ENCODE results near the gene STUM. TPM values are rescaled to one million over a fixed set of nuclear protein-coding genes. Genes with fewer than 3 reads are reported as not detected.
A peak's percentile ranks its signal among the peaks of the same experiment; 100 is the strongest.

STUM gene
- total RNA-seq, 1 donor from 2014 or later, result not detected

- Mint-ChIP-seq H3K4me1 (peaks cover 68% of the 10 kb centered on the region), H3K27ac (no peak overlapping the region), H3K27me3 (ENCODE audit: insufficient read depth, low read depth) (peaks cover 5% of the 10 kb centered on the region), H3K9me3 (no peaks in the 10 kb centered on the region), H3K36me3 (peaks cover 12% of the 10 kb centered on the region), H3K4me3 (no peak overlapping the region)
- Histone ChIP-seq H3K4me1 (peaks cover 58% of the 10 kb centered on the region), H3K27me3 (no peaks in the 10 kb centered on the region), H2AFZ (replicated peaks) (no peak overlapping the region), H3K4me2 (no peak overlapping the region), H3K79me2 (ENCODE audit: low read depth) (no peaks in the 10 kb centered on the region), H3K36me3 (no peaks in the 10 kb centered on the region), H3K27ac (no peak overlapping the region), H3K4me3 (no peak overlapping the region), H3K9me3 (ENCODE audit: low read depth) (no peaks in the 10 kb centered on the region), H3F3A (ENCODE audit: low read depth) (peaks cover 49% of the 10 kb centered on the region), H3K9ac (no peak overlapping the region), H4K20me1 (ENCODE audit: low read depth) (no peaks in the 10 kb centered on the region)
- TF ChIP-seq EZH2phosphoT487 (IDR thresholded peaks at IDR 0.05), result no peak
- TF ChIP-seq EZH2 (IDR thresholded peaks at IDR 0.05), result no peak
- no peak for TF ChIP-seq CTCF (IDR thresholded peaks at IDR 0.05)
- DNase-seq (ENCODE audit: low spot score), result no peak
Measured at GRCh38 chr1:226652613-226653012, 104.0 kb downstream of the STUM start.

GRCh38 chr1:226653311-226653921, 104.9 kb downstream of the STUM start:
- H3K27ac Mint-ChIP-seq, result peak overlapping the region; percentile 97
- peak overlapping the region; percentile 80 for H3K27ac ChIP-seq
- no peaks in the 10 kb centered on the region for H3K9me3 Mint-ChIP-seq

GRCh38 chr1:226654046-226654667, 105.6 kb downstream of the STUM start:
- Mint-ChIP-seq H3K36me3 (peaks cover 2% of the 10 kb centered on the region), H3K4me1 (peaks cover 73% of the 10 kb centered on the region), H3K27me3 (ENCODE audit: insufficient read depth, low read depth) (peaks cover 9% of the 10 kb centered on the region), H3K4me3 (peak overlapping the region; percentile 70), H3K27ac (peak overlapping the region; percentile 97), H3K9me3 (no peaks in the 10 kb centered on the region)
- TF ChIP-seq EZH2 (IDR thresholded peaks at IDR 0.05), result no peak
- TF ChIP-seq CTCF (IDR thresholded peaks at IDR 0.05), result no peak
- TF ChIP-seq EZH2phosphoT487 (IDR thresholded peaks at IDR 0.05), result no peak
- Histone ChIP-seq H3K4me2 (peak overlapping the region; percentile 37), H3K36me3 (no peaks in the 10 kb centered on the region), H3K4me1 (peaks cover 68% of the 10 kb centered on the region), H3K4me3 (no peak overlapping the region), H3K27me3 (no peaks in the 10 kb centered on the region), H3K9me3 (ENCODE audit: low read depth) (no peaks in the 10 kb centered on the region), H4K20me1 (ENCODE audit: low read depth) (no peaks in the 10 kb centered on the region), H3K9ac (no peak overlapping the region), H3F3A (ENCODE audit: low read depth) (peaks cover 46% of the 10 kb centered on the region), H3K27ac (peak overlapping the region; percentile 80), H2AFZ (replicated peaks) (no peak overlapping the region), H3K79me2 (ENCODE audit: low read depth) (no peaks in the 10 kb centered on the region)
- peak; percentile 77 for DNase-seq (ENCODE audit: low spot score)

More at GRCh38 chr1:226653311-226653921, 104.9 kb downstream of the STUM start:
- peaks cover 76% of the 10 kb centered on the region for H3K4me1 Mint-ChIP-seq
- Histone ChIP-seq H3K36me3 (no peaks in the 10 kb centered on the region), H3K4me1 (peaks cover 66% of the 10 kb centered on the region), H3K9ac (no peak overlapping the region), H4K20me1 (ENCODE audit: low read depth) (no peaks in the 10 kb centered on the region), H3K79me2 (ENCODE audit: low read depth) (no peaks in the 10 kb centered on the region), H3K9me3 (ENCODE audit: low read depth) (no peaks in the 10 kb centered on the region), H3K27me3 (no peaks in the 10 kb centered on the region), H2AFZ (replicated peaks) (no peak overlapping the region), H3F3A (ENCODE audit: low read depth) (peaks cover 49% of the 10 kb centered on the region), H3K4me2 (peak overlapping the region; percentile 37), H3K4me3 (no peak overlapping the region)
- no peak for TF ChIP-seq EZH2phosphoT487 (IDR thresholded peaks at IDR 0.05)
- H3K27me3 Mint-ChIP-seq (ENCODE audit: insufficient read depth, low read depth), result peaks cover 9% of the 10 kb centered on the region
- H3K36me3 Mint-ChIP-seq, result peaks cover 7% of the 10 kb centered on the region
- no peak for DNase-seq (ENCODE audit: low spot score)
- H3K4me3 Mint-ChIP-seq, result no peak overlapping the region

- H3K27ac ChIP-seq, result peak overlapping the region; percentile 80
- no peaks in the 10 kb centered on the region for H3K9me3 ChIP-seq (ENCODE audit: low read depth)
- peaks cover 64% of the 10 kb centered on the region for H3K4me1 ChIP-seq
- no peak for DNase-seq (ENCODE audit: low spot score)
- peak overlapping the region; percentile 97 for H3K27ac Mint-ChIP-seq
- peaks cover 42% of the 10 kb centered on the region for H3F3A ChIP-seq (ENCODE audit: low read depth)
- no peaks in the 10 kb centered on the region for H3K9me3 Mint-ChIP-seq
- H3K36me3 Mint-ChIP-seq, result no peaks in the 10 kb centered on the region
- H2AFZ ChIP-seq (replicated peaks), result no peak overlapping the region
- H3K27me3 ChIP-seq, result no peaks in the 10 kb centered on the region
- no peaks in the 10 kb centered on the region for H4K20me1 ChIP-seq (ENCODE audit: low read depth)
- H3K4me1 Mint-ChIP-seq, result peaks cover 69% of the 10 kb centered on the region
- H3K9ac ChIP-seq, result no peak overlapping the region
- no peak overlapping the region for H3K4me3 ChIP-seq
- H3K27me3 Mint-ChIP-seq (ENCODE audit: insufficient read depth, low read depth), result peaks cover 9% of the 10 kb centered on the region
- peak overlapping the region; percentile 21 for H3K4me2 ChIP-seq
- TF ChIP-seq EZH2phosphoT487 (IDR thresholded peaks at IDR 0.05), result no peak
- no peak for TF ChIP-seq EZH2 (IDR thresholded peaks at IDR 0.05)
- no peak for TF ChIP-seq CTCF (IDR thresholded peaks at IDR 0.05)
- H3K4me3 Mint-ChIP-seq, result no peak overlapping the region
- no peaks in the 10 kb centered on the region for H3K79me2 ChIP-seq (ENCODE audit: low read depth)
- no peaks in the 10 kb centered on the region for H3K36me3 ChIP-seq
Measured at GRCh38 chr1:226654668-226655055, 106.1 kb downstream of the STUM start.

Data from neural progenitor cell (in vitro differentiated cells).